ENCODE data around the gene ABHD2.

ABHD2 gene

DNA sequence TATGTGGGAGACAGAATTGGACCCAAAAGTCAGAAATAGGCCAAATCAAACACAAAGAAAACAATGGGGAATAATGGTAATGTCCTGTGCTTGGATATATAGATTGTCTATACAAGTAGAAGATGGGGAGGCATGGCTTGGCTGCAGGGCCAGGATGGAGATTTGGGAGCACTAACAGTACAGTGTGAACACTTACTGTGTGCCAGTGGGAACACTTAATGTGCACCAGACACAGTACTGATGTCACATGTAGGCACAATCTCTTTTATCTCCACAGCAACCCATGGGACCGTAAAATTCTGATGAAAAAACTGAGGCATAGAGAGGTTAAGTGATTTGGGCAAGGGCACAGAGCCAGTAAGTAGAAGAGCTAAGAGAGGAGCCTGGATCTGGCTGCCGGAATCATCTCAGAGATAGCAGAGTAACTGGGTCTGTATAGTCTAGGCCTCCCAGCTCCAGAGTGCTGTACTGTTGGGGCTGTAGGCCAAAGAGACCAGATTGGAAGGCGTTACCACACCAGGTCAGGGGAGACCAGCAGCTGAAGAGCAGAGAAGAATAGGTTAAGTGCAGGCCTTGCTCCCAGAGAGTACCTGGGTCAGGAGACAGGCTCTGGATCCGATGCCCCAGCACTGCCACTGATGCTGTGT lies 69.8 kb downstream of the ABHD2 start:
- CTCF ChIA-PET = interaction anchor here (2.7 kb wide), 1 partner anchor 13 kb away, joined by 15 read pairs; no protein-coding TSS in a partner anchor
- TF ChIP-seq BHLHE40 (IDR thresholded peaks at IDR 0.05; ENCODE audit: borderline replicate concordance) (no peak), SUZ12 (IDR thresholded peaks at IDR 0.05) (no peak), TARDBP (IDR thresholded peaks at IDR 0.05) (no peak), LEF1 (IDR thresholded peaks at IDR 0.05; ENCODE audit: borderline replicate concordance) (no peak), L3MBTL2 (conservative IDR thresholded peaks at IDR 0.05) (no peak), SP1 (IDR thresholded peaks at IDR 0.05) (no peak), FOXM1 (IDR thresholded peaks at IDR 0.05; ENCODE audit: borderline replicate concordance) (no peak), ARNT (IDR thresholded peaks at IDR 0.05) (no peak), NFRKB (IDR thresholded peaks at IDR 0.05) (no peak), FOXA1 (IDR thresholded peaks at IDR 0.05) (no peak), ELF4 (IDR thresholded peaks at IDR 0.05) (no peak), FOXK2 (IDR thresholded peaks at IDR 0.05) (no peak), HDGF (IDR thresholded peaks at IDR 0.05; ENCODE audit: borderline replicate concordance) (no peak)
- TF ChIP-seq, protein P1, sequence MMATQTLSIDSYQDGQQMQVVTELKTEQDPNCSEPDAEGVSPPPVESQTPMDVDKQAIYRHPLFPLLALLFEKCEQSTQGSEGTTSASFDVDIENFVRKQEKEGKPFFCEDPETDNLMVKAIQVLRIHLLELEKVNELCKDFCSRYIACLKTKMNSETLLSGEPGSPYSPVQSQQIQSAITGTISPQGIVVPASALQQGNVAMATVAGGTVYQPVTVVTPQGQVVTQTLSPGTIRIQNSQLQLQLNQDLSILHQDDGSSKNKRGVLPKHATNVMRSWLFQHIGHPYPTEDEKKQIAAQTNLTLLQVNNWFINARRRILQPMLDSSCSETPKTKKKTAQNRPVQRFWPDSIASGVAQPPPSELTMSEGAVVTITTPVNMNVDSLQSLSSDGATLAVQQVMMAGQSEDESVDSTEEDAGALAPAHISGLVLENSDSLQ (IDR thresholded peaks at IDR 0.05) = no peak
- DNase-seq (ENCODE audit: extremely low spot score) = no peak
- POLR2A ChIA-PET = no interaction called here

DNA sequence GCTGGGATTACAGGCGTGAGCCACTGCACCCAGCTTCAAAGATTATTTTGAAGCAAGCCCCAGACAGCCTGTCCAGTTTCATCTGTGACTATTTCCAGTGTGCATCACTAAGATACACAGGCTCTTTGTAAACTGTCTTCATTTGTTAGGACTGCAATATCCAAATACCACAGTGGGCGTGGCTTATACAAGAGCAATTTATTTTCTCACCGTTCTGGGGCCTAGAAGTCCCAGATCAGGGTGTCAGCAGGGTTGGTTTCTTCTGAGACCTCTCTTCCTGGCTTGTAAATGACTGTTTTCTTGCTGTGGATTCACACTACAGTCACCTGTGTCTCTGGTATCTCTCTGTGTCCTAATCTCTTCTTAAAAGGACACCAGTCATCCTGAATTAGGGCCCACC lies 73.4 kb downstream of the ABHD2 start:
- POLR2A ChIA-PET = interaction anchor here (0.7 kb wide), 1 partner anchor 9 kb away, joined by 3 read pairs; no protein-coding TSS in a partner anchor
- CTCF ChIA-PET = no interaction called here
- no peak for DNase-seq (ENCODE audit: extremely low spot score)
- TF ChIP-seq NFRKB (IDR thresholded peaks at IDR 0.05) (no peak), LEF1 (IDR thresholded peaks at IDR 0.05; ENCODE audit: borderline replicate concordance) (no peak), BHLHE40 (IDR thresholded peaks at IDR 0.05; ENCODE audit: borderline replicate concordance) (no peak), FOXK2 (IDR thresholded peaks at IDR 0.05) (no peak), ARNT (IDR thresholded peaks at IDR 0.05) (no peak)

DNA sequence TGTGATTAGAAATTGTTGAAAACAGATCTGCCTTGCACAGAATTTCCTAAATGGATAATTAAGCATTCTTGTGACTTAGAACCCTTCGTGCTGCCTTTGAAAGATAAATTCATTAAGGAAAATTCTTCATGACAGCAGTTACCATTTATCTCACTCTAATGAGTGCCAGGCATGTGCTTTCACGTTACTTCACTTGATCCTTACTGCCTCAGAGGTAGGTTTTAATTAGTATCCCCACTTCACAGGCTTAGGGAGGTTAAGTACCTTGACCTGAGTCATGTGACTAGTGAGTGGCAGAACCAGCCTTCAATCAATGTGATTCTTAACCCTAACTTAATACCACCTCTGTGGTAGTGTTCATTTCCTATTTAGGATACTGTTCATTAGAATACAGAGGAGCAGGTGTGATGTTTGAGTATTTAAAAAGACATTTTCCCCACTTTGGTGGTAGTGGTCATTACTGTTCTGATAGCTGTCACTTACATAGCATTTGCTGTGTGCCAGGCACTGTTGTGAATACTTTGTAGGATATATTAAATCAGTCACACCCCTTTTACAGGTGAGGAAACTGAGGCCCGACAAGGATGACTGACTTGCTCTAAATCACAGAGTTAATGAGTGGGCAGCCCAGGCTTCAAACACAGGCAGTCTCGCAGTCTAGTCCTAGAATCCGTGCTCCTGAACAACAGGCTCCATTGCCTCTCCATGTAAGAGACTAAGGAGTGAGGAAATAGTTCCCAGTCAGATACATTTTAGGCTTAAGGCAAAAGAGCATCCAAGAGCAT lies 75.2 kb downstream of the ABHD2 start:
- TF ChIP-seq, protein P1 (IDR thresholded peaks at IDR 0.05) = peak; percentile 41; the same call in 1 of the 2 replicates
- TF ChIP-seq NFRKB (IDR thresholded peaks at IDR 0.05) = no peak
- POLR2A ChIA-PET = interaction anchor here (1.1 kb wide), 1 partner anchor 75 kb away, joined by 3 read pairs; the partner anchor contains the start of gene ABHD2
- no peak for DNase-seq (ENCODE audit: extremely low spot score)
- CTCF ChIA-PET = no interaction called here

DNA sequence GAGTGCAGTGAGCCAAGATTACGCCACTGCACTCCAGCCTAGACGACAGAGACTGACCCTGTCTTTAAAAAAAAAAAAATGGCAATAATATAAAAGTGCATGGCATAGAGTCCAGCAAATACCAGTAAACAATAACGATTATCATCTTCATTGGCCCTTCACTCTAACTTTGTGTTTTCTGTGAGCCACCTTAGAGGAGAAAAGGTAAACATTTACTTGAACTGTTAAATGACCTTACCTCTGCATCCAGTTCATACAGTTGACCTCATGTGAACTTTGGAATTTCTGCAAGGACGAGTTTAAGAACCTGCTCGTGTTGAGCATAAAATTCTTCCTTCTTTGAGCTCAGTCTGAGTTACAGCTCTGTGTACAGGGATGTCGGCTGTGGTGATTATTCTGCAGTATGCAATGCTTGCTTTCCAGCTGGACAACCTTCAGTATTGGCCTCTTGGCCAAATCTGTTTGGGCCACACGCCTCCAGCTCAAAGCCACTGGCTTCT lies 76.5 kb downstream of the ABHD2 start:
- ChIA-PET CTCF (interaction anchor here (0.5 to 5.9 kb wide), 3 partner anchors 13 to 64 kb away, joined by 3 to 30 read pairs (median 6); no protein-coding TSS in a partner anchor), POLR2A (interaction anchor here (1.1 kb wide), 1 partner anchor 76 kb away, joined by 3 read pairs; the partner anchor contains the start of gene ABHD2)
- DNase-seq (ENCODE audit: extremely low spot score) = no peak
- TF ChIP-seq ELF4 (IDR thresholded peaks at IDR 0.05) = no peak

DNA sequence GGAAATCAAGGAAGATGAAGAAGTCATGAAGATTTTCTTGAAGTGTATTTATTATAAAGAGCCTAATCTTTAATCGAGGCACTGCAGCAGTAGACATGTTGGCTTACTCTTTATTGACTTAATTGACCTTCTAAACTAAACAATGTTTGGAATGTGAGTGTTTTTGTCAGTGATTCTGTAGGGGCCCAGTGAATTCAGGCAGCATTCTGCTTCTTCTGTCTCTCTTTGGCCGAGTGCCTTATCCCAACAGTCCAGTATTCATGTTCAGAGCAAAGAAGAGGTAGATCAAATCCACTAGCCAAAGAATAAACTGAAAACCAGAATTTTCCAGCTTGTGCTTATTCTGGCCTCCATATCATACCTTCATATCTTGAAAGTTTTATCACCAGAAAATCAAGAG lies 77.4 kb downstream of the ABHD2 start:
- CTCF ChIA-PET = interaction anchor here (5.9 kb wide), 1 partner anchor 12 kb away, joined by 30 read pairs; no protein-coding TSS in a partner anchor
- POLR2A ChIA-PET = no interaction called here
- DNase-seq (ENCODE audit: extremely low spot score) = no peak
- TF ChIP-seq FOXK2 (IDR thresholded peaks at IDR 0.05) = no peak
- TF ChIP-seq BHLHE40 (IDR thresholded peaks at IDR 0.05; ENCODE audit: borderline replicate concordance) = no peak
- TF ChIP-seq HDGF (IDR thresholded peaks at IDR 0.05; ENCODE audit: borderline replicate concordance) = no peak
- no peak for TF ChIP-seq CTBP1 (IDR thresholded peaks at IDR 0.05; ENCODE audit: borderline replicate concordance)
- no peak for TF ChIP-seq SP1 (IDR thresholded peaks at IDR 0.05)
- TF ChIP-seq FOXA1 (IDR thresholded peaks at IDR 0.05) = no peak
- TF ChIP-seq ELF4 (IDR thresholded peaks at IDR 0.05) = no peak
- TF ChIP-seq FOXM1 (IDR thresholded peaks at IDR 0.05; ENCODE audit: borderline replicate concordance) = no peak
- no peak for TF ChIP-seq ARNT (IDR thresholded peaks at IDR 0.05)
- TF ChIP-seq, protein P1 (IDR thresholded peaks at IDR 0.05) = no peak
- TF ChIP-seq ZNF384 (IDR thresholded peaks at IDR 0.05) = no peak
- no peak for TF ChIP-seq TARDBP (IDR thresholded peaks at IDR 0.05)
- no peak for TF ChIP-seq NFRKB (IDR thresholded peaks at IDR 0.05)
